Chondrocyte (in vitro differentiated cells): ENCODE measurements around the gene TMPRSS9. TPM values are rescaled to one million over a fixed set of nuclear protein-coding genes. Genes with fewer than 3 reads are reported as not detected.

Experiments used
- DNase-seq: peaks from one replicate; pipeline ENCODE4 v3.0.0; 2021; ENCODE audit warnings: mixed read lengths, low spot score
- H3K27ac Mint-ChIP-seq: one replicate; pipeline ENCODE4 v1.8.0; 2021; ENCODE audit warnings: mild to moderate bottlenecking, moderate library complexity, mixed read lengths; ENCODE audit not compliant: unreplicated experiment
- H3K27me3 Mint-ChIP-seq: 2 replicates; pipeline ENCODE4 v1.8.0; 2021; ENCODE audit warnings: low read depth, mixed read lengths
- H3K36me3 Mint-ChIP-seq: 2 replicates; pipeline ENCODE4 v1.8.0; 2021; ENCODE audit warnings: low read depth, mixed read lengths
- H3K4me1 Mint-ChIP-seq: 2 replicates; pipeline ENCODE4 v1.8.0; 2021; ENCODE audit warnings: low read depth, mild to moderate bottlenecking, mixed read lengths
- H3K4me3 Mint-ChIP-seq: one replicate; pipeline ENCODE4 v1.8.0; 2021; ENCODE audit warnings: mild to moderate bottlenecking, moderate library complexity, mixed read lengths; ENCODE audit not compliant: unreplicated experiment
- H3K9me3 Mint-ChIP-seq: 2 replicates; pipeline ENCODE4 v1.8.0; 2021; ENCODE audit warnings: low read depth, mixed read lengths
- CTCF ChIP-seq: fragments of 200-600 bp; sonication (generic); IDR thresholded peaks from 2 replicates; pipeline ENCODE4 v1.5.0; 2021; ENCODE audit warnings: antibody characterized with exemption, mild to moderate bottlenecking, moderate library complexity
- total RNA-seq: library from RNA; stranded (reverse); gene quantifications from 3 replicates; pipeline ENCODE4 v1.2.1, GENCODE V29; 2021

TMPRSS9 gene
- total RNA-seq, 1 donor from 2014 or later, result 0.15 TPM

GRCh38 chr19:2320939-2321338, 39.1 kb upstream of the TMPRSS9 start:
- Mint-ChIP-seq H3K9me3 (no peaks in the 10 kb centered on the region), H3K36me3 (peaks cover 8% of the 10 kb centered on the region), H3K27me3 (no peaks in the 10 kb centered on the region), H3K4me1 (peaks cover 12% of the 10 kb centered on the region), H3K4me3 (no peak overlapping the region), H3K27ac (no peak overlapping the region)
- TF ChIP-seq CTCF, result no peak
- DNase-seq, result no peak

GRCh38 chr19:2321565-2322283, 38.3 kb upstream of the TMPRSS9 start:
- no peak for TF ChIP-seq CTCF
- no peak overlapping the region for H3K27ac Mint-ChIP-seq
- no peak overlapping the region for H3K4me3 Mint-ChIP-seq
- peaks cover 10% of the 10 kb centered on the region for H3K36me3 Mint-ChIP-seq
- H3K4me1 Mint-ChIP-seq, result peaks cover 16% of the 10 kb centered on the region
- no peak for DNase-seq
- H3K9me3 Mint-ChIP-seq, result no peaks in the 10 kb centered on the region
- no peaks in the 10 kb centered on the region for H3K27me3 Mint-ChIP-seq

- Mint-ChIP-seq H3K9me3 (no peaks in the 10 kb centered on the region), H3K4me3 (no peak overlapping the region), H3K4me1 (peaks cover 24% of the 10 kb centered on the region), H3K27ac (no peak overlapping the region), H3K36me3 (peaks cover 11% of the 10 kb centered on the region), H3K27me3 (no peaks in the 10 kb centered on the region)
- no peak for TF ChIP-seq CTCF
- DNase-seq, result no peak
Observed at GRCh38 chr19:2323707-2324106, 36.4 kb upstream of the TMPRSS9 start.

- TF ChIP-seq CTCF, result no peak
- DNase-seq, result no peak
- Mint-ChIP-seq H3K36me3 (peaks cover 11% of the 10 kb centered on the region), H3K4me1 (peaks cover 28% of the 10 kb centered on the region), H3K9me3 (no peaks in the 10 kb centered on the region), H3K27ac (no peak overlapping the region), H3K27me3 (no peaks in the 10 kb centered on the region), H3K4me3 (no peak overlapping the region)
Observed at GRCh38 chr19:2324220-2324948, 35.7 kb upstream of the TMPRSS9 start.

GRCh38 chr19:2325281-2326046, 34.6 kb upstream of the TMPRSS9 start:
- no peaks in the 10 kb centered on the region for H3K9me3 Mint-ChIP-seq
- H3K4me1 Mint-ChIP-seq, result peaks cover 38% of the 10 kb centered on the region
- no peak for TF ChIP-seq CTCF
- no peaks in the 10 kb centered on the region for H3K27me3 Mint-ChIP-seq
- peaks cover 11% of the 10 kb centered on the region for H3K36me3 Mint-ChIP-seq
- DNase-seq, result no peak
- no peak overlapping the region for H3K4me3 Mint-ChIP-seq
- H3K27ac Mint-ChIP-seq, result peak overlapping the region; percentile 5
